GM18498 (cell line): Measurements from ENCODE around the gene ATXN1L.
"Not testable (repeated sequence)": the region's sequence is repeated elsewhere in the genome, so short reads cannot be mapped to it uniquely, and the experiment has no call there.

Experiments used
- ATAC-seq: cut with Tn5 transposase; IDR thresholded peaks from one replicate; pipeline ENCODE4 v1.9.1; 2021; ENCODE audit warnings: mild to moderate bottlenecking, moderate library complexity; ENCODE audit not compliant: unreplicated experiment

ATXN1L gene, protein sequence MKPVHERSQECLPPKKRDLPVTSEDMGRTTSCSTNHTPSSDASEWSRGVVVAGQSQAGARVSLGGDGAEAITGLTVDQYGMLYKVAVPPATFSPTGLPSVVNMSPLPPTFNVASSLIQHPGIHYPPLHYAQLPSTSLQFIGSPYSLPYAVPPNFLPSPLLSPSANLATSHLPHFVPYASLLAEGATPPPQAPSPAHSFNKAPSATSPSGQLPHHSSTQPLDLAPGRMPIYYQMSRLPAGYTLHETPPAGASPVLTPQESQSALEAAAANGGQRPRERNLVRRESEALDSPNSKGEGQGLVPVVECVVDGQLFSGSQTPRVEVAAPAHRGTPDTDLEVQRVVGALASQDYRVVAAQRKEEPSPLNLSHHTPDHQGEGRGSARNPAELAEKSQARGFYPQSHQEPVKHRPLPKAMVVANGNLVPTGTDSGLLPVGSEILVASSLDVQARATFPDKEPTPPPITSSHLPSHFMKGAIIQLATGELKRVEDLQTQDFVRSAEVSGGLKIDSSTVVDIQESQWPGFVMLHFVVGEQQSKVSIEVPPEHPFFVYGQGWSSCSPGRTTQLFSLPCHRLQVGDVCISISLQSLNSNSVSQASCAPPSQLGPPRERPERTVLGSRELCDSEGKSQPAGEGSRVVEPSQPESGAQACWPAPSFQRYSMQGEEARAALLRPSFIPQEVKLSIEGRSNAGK

DNA sequence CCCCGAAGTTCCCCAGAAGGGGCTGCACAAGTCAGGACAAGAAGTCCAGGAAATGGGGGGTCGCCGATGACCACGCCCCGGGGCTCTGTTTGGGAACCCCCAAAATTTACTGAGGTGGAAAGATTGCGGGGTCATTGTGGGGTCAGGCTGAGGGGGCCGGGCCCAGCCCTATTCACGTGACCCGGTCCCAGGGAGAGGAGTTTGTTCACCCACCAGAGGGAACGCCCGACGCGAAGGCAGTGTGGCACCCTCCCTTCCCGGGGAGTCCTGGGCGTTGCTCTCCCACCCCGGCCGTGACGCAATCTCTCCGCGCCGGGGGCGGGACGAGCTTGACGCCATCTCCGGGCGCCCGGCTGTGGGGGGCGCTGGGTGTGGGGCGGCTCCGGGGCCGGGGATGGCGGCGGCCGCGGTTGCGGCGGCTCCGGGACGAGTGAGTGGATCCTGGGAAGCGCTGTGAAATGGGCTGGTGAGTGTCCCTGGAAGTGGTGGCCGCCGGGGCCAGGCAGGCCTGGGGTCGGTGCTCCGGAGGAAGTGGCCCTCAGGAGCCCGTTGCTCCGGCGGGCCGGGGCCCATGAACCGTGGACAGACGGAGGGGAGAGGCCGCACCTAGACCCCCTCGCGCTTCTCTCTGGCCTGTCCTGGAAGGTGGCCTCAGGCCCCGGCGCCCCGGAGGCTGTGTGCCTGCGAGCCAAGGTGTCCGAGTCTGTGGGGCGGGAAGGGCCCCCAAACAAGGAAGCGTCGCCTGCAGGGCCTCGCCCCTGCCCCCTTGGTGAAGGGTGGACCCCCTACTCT is at the start of gene ATXN1L:
Gene ATXN1L (plus strand): TSS at position 338 of the 792 bp plus-strand sequence. CDS start 3,765 bp downstream, outside the sequence.
- peak; percentile 80 for ATAC-seq

DNA sequence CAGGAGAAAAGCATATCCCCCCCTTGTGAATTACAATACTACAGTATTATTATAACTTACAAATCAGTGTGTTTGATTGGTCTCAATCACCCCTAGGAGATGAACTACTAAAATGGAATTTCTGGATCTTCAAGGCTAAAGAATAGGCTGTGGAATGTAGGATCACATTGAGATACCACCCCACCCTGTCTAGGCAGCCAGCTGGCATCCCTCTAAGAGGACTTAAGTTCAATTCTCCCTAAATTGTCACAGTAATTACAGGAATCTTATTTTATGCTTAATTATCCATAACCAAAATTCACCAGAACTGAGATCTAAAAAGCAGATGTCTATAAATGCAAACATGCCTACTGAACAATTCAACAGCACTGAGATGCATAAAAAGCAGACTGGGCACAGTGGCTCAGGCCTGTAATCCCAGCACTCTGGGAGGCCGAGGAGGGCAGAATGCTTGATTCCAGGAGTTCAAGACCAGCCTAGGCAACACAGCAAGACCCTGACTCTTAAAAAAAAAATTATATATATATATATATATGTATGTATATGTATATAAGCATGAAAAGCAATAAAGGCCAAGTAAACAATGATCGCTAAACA is 49.2 kb upstream of the ATXN1L start:
- no peak for ATAC-seq

DNA sequence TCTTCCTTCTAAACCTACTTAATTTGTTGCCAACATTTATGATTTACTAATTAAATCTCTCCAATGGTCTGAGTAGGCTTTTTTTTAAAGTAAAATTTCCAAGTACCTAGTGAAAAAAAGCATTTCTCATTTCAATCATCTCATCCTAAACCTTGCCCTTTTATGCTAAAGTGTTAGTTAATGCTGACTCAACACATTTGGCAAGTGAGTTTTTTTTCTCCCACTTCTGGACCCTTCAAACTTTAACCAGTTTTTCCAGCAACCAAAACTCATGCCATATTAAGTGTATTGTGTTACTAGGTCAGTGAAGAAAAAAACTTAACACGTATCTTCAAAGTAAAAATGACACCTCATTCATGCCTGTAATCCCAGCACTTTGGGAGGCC is 42.5 kb upstream of the ATXN1L start:
- no peak for ATAC-seq

DNA sequence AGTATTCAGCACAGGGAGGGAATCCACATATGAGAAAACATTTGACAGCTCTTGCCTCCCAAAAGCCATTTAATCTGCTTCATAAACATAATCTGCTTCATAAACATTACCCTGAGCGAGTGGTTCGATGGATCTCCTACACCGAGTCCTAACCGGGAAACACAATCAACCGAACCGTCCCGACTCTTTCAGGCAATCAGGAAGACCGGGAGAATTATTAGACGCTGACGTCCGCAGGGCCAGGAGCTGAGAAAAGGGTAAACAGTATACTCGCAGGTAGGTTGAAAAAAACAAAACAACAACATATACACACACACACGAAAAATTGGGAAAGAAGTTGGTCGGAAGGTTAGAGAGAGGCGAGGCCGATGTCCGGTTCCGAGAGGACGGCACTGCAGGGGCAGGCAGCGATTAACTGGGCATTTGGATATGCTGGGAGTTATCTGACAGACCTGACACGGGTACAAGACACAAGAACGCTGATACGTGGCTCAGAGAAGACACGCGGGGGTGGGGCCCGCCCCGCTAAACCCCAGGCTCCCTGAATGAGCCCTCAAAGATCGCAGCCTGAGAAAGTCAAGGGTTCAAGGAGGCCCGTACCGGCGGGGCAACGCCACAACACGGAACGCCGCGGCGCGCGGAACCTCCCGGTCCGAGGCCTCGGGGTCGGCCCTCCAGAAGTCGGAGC is 37.7 kb upstream of the ATXN1L start:
- ATAC-seq = peak; percentile 36

DNA sequence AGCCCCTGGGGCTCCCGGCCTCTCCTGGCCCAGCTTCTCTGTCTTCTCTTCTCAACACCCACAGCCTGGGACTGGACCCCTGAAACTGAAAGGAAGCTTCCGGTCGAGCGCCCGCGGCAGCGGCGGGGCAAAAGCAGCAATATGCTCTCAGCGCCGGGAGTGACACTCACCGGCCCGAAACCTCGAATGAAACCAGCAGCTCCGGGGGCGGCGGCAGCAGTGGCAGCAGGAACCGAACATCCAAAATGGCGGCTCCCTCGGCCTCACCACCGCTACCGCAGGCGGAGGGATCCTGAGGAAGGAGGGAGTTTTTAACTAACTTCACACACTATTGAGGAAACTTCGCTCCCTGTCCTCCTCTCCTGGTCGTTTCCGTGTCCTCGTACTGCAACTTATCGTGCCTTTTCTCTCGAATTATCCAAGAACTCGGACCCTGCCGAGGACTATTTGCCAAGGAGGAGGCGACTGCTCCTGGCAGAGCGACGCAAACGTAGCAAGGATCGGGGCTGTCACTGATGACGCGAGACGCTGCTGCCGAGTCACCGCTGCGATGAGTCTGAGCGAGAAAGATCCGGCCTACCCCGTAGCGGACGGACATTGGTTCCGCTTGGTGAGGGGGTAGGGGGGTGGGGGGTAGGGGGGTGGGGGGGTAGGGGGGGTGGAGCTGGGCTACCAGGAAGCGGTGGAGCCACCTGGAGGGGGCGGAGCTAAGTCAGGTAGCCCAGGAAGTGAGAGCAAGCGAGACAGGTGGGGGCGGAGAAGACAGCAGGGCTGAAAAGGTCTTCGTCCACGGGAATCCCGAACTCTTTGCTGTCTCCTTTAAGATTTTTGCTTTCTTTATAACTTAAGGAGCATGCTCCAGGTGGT is 37.0 kb upstream of the ATXN1L start, which contains the start of gene AP1G1:
Gene AP1G1 (minus strand): TSS at position 242 of the 867 bp plus-strand sequence. CDS start 19,355 bp downstream, outside the sequence.
- peak; percentile 84 for ATAC-seq

DNA sequence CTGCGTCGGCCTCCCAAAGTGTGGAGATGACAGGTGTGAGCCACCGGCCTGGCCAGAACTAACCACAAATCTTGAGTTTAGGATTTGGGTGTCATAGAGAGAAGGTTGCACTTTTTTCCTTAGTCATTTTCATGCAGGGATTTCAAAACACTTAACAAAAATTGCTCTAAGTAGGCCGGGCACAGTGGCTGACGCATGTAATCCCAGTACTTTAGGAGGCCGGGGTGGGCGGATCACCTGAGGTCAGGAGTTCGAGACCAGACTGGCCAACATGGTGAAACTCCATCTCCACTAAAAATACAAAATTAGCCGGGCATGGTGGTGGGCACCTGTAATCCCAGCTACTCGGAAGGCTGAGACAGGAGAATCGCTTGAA is 35.6 kb upstream of the ATXN1L start:
- not testable (repeated sequence) for ATAC-seq

DNA sequence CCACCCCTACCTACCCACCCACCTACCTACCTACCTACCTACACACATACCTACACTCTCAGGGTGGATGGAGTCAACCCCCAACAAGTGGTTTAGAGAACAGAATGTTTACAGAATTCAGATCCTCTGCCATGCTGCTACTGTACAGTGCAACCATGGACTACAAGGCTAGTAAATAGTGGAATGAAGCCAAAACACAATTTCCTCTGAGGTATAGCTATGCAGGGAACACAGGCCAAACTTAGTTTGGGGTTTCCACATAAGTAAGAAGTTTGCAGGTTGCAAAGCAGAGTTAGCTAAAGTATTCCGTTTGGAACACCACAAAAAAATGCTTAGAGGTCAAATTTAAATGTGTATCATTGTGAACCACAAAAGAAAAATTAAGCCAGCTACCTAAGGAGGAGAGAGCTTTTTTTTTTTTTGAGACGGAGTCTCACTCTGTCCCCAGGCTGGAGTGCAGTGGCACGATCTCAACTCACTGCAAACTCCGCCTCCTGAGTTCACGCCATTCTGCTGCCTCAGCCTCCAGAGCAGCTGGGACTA is 34.4 kb upstream of the ATXN1L start:
- no peak for ATAC-seq

DNA sequence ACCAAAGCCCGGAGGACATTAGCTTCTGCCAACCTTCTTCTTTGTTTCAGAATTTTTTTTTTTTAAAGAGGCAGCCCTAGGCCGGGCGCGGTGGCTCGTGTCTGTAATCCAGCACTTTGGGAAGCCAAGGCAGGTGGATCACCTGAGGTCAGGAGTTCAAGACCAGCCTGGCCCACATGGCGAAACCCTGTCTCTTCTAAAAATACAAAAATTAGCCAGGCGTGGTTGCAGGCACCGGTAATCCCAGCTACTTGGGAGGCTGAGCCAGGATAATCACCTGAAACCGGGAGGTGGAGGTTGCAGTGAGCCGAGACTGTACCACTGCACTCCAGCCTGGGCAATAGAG is 28.6 kb upstream of the ATXN1L start:
- ATAC-seq = peak; percentile 23

DNA sequence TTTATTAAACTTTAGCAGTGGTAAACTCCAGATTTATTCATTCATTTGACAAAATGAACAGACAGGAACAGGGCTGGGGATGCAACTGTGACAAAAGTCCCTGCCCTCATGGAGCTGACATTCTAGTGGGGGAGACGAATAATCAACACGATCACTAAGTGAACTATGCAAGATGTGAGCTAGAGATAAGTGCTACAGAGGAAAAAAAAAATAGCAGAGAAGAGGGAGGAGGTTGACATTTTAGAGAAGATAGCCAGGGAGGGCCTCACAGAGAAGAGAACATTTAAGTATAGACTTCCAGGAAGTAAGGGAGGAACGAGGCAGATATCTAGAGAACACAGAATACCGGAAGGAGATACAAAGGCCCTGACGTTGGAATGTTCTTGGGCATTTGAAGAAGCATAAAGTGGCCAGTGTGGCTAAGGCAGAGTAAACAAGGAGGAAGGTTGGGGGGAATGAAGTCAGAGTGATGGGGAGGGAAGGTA is 19.2 kb upstream of the ATXN1L start:
- ATAC-seq = no peak

DNA sequence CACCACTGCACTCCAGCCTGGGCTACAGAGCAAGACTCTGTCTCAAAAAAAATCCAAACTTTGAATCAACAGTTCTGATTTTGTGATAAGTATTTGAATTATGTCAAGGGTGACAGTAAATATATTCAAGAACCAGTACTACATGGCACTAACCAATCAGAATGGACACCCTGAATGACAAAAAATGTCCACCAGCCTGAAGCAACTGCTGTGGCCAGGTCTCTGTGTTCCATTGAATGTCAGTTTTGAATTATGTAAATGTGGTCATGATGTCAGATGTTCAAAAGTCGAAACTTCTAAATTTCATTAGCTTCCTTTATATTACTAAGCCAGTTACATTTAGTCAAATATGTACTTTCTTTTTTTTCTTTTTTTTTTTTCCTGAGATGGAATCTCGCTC is 15.4 kb upstream of the ATXN1L start:
- ATAC-seq = no peak

DNA sequence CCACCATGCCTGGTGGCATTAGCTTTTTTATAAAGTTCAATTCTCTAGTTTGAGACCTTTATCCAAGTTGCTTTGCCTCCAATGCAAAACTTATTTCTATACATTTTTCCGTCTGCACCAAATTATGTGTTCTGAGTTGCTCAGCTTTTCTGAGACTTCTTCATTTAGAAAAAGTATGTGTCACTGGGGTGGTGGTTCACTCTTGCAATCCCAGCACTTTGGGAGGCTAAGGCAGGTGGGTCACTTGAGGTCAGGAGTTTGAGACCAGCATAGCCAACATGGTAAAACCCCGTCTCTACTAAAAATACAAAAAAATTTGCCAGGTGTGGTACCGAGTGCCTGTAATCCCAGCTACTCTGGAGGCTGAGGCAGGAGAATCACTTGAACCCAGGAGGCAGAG is 14.1 kb upstream of the ATXN1L start:
- ATAC-seq = not testable (repeated sequence)

DNA sequence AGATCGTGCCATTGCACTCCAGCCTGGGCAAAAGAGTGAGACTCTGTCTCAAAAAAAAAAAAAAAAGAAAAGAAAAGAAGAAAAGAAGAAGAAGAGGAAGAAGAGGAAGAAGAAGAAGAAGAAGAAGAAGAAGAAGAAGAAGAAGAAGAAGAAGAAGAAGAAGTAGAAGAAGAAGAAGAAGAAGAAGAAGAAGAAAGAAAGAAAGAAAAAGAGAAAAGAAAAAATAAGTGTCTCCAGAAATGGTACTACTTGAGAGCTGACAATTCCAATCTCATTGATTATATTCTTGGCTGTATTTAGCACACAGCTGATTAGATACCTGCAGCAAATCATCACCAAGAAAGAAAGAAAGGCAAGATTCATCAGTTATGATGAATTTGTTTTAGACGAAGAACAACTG is 13.7 kb upstream of the ATXN1L start:
- ATAC-seq = not testable (repeated sequence)

DNA sequence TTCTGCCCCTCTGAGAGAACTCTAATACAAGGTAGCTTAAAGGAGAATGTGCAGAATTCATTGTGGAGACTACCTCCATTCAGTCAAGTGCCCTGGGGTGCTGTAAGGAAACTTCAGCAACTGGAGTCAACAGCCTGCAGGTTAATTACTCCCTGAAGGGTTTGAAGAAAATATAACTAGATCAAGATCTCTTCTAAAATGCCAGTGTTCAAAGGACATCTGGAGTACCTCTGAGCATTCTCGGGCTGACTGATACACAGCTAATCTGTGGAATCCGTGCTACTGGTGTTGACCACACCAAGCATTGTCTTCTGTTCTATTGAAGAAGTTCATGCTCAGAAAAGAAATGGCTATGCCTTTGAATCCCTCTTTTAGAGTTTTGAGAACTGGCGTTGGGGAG is 11.5 kb upstream of the ATXN1L start:
- ATAC-seq = no peak

DNA sequence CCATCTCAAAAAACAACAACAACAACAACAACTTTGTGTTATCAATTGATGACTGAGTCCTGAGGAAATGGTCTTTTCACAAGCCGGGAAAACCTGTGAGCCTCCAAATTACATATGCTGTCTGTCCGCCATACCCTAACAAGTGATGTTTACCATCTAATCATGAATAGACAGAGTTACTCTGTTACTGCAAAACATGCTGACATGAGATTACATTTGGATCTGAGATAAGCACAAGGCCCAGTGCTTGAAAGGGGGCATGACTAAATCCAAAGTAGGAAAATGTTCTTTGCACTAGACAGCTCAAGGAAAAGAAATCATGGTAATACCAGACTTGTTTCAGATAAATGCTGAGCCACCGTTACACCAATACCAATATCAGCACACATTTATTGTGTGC is 8.6 kb upstream of the ATXN1L start:
- no peak for ATAC-seq

DNA sequence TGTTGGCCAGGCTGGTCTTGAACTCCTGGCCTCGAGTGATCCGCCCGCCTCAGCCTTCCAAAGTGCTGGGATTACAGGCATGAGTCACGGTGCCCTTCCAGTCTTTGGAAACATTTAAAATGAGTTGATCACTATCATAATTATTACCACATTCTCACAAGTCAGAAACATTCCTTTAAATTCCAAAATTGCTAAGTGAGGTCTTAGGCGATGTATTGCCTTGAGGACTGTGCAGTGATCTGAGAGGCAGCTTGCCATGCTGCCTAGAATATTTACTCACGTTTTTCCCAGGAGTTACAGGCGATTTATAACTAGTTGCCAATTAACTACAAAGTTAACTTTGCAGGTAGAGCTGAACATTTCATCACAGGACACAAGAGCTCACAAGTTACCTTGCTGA is 5.7 kb upstream of the ATXN1L start:
- ATAC-seq = no peak

DNA sequence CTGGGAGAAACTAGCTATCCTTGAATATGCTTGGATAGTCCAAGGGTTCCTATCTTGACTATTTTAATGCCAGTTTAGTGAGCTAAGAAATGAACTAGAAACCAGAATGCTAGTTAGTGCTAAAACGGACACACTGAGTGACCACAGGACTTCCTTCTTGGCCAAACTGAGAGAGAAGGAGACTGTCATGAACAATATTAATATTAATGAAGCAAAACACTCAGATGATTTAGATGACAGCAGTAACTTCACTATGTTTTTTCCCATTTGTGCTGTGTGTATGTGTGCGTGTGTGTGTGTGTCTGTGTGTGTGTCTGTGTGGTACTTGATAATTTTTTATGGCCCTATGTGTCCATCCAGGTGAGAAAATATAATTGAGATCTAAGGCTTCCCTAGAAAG is 2.2 kb upstream of the ATXN1L start:
- no peak for ATAC-seq

DNA sequence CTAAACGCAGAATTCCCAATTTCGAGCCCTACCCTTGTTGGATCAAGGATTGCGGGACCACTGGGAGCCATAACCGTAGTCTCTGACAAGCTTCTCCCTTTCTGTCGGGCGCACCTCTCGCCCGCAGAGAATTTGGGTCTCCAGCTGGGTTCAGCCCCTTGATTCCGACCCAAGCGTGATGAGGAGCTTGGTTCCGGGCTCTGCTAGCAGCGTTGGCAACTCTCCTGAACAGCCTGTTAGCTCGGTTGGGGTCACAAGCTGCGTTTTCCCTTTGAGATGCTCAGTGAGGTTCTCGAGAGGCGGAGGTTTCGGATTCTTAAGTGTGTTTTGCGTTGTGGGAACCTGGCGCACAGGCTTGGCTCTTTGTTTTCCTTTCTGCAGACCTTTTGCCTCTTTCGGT is 655 bp downstream of the ATXN1L start:
- ATAC-seq = no peak

DNA sequence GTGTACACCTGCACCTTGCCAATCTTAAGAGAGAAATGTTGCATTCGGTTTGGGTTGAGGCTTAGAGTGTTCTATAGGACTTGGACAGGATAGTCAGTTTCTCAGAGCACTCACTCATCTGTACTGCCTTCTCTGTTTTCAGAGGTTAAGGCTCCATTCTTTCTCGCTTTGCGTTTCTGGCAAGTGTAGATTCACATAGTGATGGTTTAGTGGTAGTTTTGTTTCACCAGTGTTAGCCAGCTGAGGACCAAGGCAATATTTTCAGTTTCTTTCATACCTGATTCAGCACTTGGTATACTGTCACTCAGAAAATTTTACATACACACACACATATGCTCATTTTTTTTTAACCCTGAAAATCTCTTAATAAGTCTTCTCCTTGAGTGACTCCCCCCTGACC is 1.3 kb downstream of the ATXN1L start:
- ATAC-seq = no peak

DNA sequence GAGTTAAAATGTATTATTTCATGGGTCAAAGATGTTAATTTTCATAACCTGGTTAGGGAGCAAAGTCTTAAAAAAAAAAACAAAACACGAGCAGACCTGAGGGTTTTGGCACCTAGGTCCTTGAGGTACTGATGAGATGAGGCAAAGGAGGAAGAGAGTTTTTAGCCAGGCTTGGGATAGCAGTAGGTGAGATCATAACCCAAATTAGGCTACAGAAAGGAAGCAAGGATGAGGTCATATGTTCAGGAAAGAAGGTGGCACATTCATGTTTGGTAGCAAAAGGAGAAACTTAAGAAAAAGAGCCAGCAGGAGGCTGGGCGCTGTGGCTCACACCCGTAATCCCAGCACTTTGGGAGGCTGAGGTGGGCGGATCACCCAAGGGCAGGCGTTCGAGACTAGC is 2.8 kb downstream of the ATXN1L start:
- no peak for ATAC-seq
